PC-9 (cell line): ENCODE measurements around the gene PRDM16.
A peak's percentile ranks its signal among the peaks of the same experiment; 100 is the strongest.

ENCODE experiments used
- EZH2 ChIP-seq: fragments of 200-600 bp; sonication (generic); IDR thresholded peaks from 2 replicates; pipeline ENCODE4 v1.8.0; 2017; ENCODE audit warnings: antibody characterized with exemption, low read depth
- TF ChIP-seq, protein P1 (sequence below): fragments of 200-600 bp; sonication (generic); conservative IDR thresholded peaks from 2 replicates; pipeline ENCODE4 v1.6.1; 2017; ENCODE audit warnings: mixed run types, antibody characterized with exemption, mild to moderate bottlenecking, moderate library complexity

DNA sequence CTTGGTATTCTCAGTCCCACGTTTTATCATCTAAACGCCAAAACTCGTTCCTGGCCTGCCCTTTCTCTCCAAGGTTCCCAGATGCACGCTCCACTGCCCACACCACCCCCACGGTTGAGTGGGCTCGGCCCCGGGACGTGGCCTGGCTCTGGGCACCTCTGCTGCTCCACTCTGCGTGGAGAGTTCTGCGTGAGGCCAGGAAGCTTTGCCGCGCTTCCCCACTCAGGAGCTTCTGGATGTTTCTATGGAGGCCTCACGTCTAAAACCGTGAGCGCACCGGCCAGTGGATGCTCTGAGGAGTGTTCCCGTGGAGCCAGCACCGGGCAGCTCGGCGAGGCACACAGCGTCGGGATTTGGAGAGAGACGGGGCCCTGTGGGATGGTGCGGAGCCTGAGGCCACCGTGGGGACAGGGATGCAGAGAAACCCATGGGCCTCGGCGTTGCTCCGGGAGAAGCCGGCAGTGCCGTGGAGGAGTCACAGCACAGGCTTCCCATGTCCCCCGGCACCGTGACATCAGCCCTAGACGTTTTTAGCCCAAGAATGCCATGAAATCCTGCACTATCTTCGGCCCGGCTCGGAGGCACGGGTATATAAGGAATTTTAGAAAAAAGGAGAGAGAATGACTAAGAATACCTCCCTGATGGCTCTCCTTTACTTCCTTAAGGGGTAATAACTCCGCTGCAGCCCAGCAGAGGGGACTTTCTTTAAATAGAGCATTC lies 125.9 kb downstream of the PRDM16 start:
- TF ChIP-seq, protein P1, sequence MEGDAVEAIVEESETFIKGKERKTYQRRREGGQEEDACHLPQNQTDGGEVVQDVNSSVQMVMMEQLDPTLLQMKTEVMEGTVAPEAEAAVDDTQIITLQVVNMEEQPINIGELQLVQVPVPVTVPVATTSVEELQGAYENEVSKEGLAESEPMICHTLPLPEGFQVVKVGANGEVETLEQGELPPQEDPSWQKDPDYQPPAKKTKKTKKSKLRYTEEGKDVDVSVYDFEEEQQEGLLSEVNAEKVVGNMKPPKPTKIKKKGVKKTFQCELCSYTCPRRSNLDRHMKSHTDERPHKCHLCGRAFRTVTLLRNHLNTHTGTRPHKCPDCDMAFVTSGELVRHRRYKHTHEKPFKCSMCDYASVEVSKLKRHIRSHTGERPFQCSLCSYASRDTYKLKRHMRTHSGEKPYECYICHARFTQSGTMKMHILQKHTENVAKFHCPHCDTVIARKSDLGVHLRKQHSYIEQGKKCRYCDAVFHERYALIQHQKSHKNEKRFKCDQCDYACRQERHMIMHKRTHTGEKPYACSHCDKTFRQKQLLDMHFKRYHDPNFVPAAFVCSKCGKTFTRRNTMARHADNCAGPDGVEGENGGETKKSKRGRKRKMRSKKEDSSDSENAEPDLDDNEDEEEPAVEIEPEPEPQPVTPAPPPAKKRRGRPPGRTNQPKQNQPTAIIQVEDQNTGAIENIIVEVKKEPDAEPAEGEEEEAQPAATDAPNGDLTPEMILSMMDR = no peak
- TF ChIP-seq EZH2 = peak; percentile 72; the same call in 1 of the 2 replicates
